Activated CD4-positive, CD25-positive, alpha-beta regulatory T cell treated with anti-CD3 and anti-CD28 coated beads, Interleukin-2, amount 50 U/mL, for 16 hours (primary cell): ENCODE measurements around the gene CEP131.
"Not testable (repeated sequence)": the region's sequence is repeated elsewhere in the genome, so short reads cannot be mapped to it uniquely, and the experiment has no call there.

Experiments used
- DNase-seq: peaks from one replicate; pipeline ENCODE4 v3.0.0-alpha.2; 2020; ENCODE audit warnings: low read depth, low spot score

The CEP131 gene

GRCh38 chr17:81238815-81239713 is 16.3 kb upstream of the CEP131 start, which contains the start of the genes NDUFAF8 and TEPSIN:
Gene NDUFAF8 (plus strand): TSS chr17:81239318. CDS start chr17:81239364, 46 bp downstream.
Gene TEPSIN (minus strand): TSS chr17:81239055. CDS start chr17:81239033, 22 bp downstream.
- DNase-seq, result peak; percentile 94

- DNase-seq, result no peak
Observed at GRCh38 chr17:81238490-81238814, 15.7 kb upstream of the CEP131 start.

- DNase-seq, result no peak
Observed at GRCh38 chr17:81237591-81238489, 15.1 kb upstream of the CEP131 start.

GRCh38 chr17:81236784-81237183 is 14.0 kb upstream of the CEP131 start:
- DNase-seq, result no peak

- DNase-seq, result no peak
Observed at GRCh38 chr17:81235822-81236740, 13.3 kb upstream of the CEP131 start.

GRCh38 chr17:81234940-81235821 is 12.4 kb upstream of the CEP131 start:
- DNase-seq, result no peak

GRCh38 chr17:81234506-81234855 is 11.7 kb upstream of the CEP131 start:
- DNase-seq, result no peak

GRCh38 chr17:81233811-81234505 is 11.2 kb upstream of the CEP131 start:
- no peak for DNase-seq

- no peak for DNase-seq
Observed at GRCh38 chr17:81233316-81233715, 10.6 kb upstream of the CEP131 start.

- DNase-seq, result no peak
Observed at GRCh38 chr17:81232616-81233241, 10.0 kb upstream of the CEP131 start.

GRCh38 chr17:81231766-81232581 is 9.2 kb upstream of the CEP131 start:
- DNase-seq, result no peak

GRCh38 chr17:81231121-81231645 is 8.4 kb upstream of the CEP131 start:
- no peak for DNase-seq

- no peak for DNase-seq
Observed at GRCh38 chr17:81230043-81230820, 7.5 kb upstream of the CEP131 start.

GRCh38 chr17:81229666-81229920 is 6.8 kb upstream of the CEP131 start:
- DNase-seq, result no peak

GRCh38 chr17:81228834-81229665 is 6.3 kb upstream of the CEP131 start:
- no peak for DNase-seq

- DNase-seq, result no peak
Observed at GRCh38 chr17:81228420-81228819, 5.7 kb upstream of the CEP131 start.

GRCh38 chr17:81227630-81228029 is 4.9 kb upstream of the CEP131 start:
- DNase-seq, result not testable (repeated sequence)
